AG04449 (cell line): Measurements from ENCODE around the gene MVK.

Experiments used
- CTCF ChIA-PET: fragments of 350-600 bp; formaldehyde crosslinking; extraction: SDS; loops from one replicate; lab custom pipeline; 2021; ENCODE audit warnings: antibody characterized with exemption; lab: Yijun Ruan, JAX
- POLR2A ChIA-PET: fragments of 400-600, 350-600 bp; formaldehyde crosslinking; extraction: SDS; loops from one replicate; lab custom pipeline; 2020; ENCODE audit warnings: antibody characterized with exemption, inconsistent platforms; lab: Yijun Ruan, JAX
- DNase-seq: peaks from one replicate; pipeline ENCODE4 v3.0.0-alpha.2; 2010; ENCODE audit warnings: low read depth, low spot score
- H3K4me3 ChIP-seq: 2 replicates; pipeline ENCODE4 v1.5.1; 2011; ENCODE audit warnings: low read depth, mild to moderate bottlenecking, control low read depth, low read length
- CTCF ChIP-seq: IDR thresholded peaks from one replicate; pipeline ENCODE4 v1.5.1; 2011; ENCODE audit warnings: mild to moderate bottlenecking, moderate library complexity, low read length, control low read depth, inconsistent platforms; ENCODE audit not compliant: insufficient read depth; ENCODE audit errors: missing control alignments

Gene MVK

DNA sequence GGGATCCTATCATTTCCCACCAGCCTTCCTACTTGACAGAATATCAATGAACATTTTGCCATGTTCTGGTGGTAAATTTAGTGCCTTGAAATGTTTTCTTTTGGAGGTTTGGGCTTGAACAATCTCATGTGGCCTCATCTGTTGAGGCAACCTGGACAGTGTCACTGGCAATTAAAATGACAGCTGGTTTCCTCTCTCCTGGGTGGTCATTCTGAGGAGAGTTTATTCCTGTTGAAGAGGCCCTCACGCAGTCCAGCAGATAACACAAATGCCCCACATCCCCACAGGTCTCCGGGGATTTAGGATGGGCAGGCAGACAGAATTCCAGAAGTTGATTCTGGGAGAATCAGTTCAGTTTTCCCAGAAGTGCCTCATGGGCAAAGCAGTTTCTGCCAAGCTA is 42.2 kb upstream of the MVK start:
- DNase-seq: no peak
- CTCF ChIA-PET: interaction anchor here (1.3 to 1.4 kb wide), 2 partner anchors 12 to 34 kb away, joined by 4 to 5 read pairs; no protein-coding TSS in a partner anchor
- POLR2A ChIA-PET: no interaction called here
- no peak for TF ChIP-seq CTCF
- H3K4me3 ChIP-seq: no peak overlapping the region

- no peak for DNase-seq
- TF ChIP-seq CTCF: no peak
- POLR2A ChIA-PET: no interaction called here
- CTCF ChIA-PET: no interaction called here
- no peak overlapping the region for H3K4me3 ChIP-seq
Measured at GRCh38 chr12:109532721-109533486, 40.7 kb upstream of the MVK start.

- ChIA-PET POLR2A (no interaction called here), CTCF (no interaction called here)
- no peak for TF ChIP-seq CTCF
- H3K4me3 ChIP-seq: no peak overlapping the region
- no peak for DNase-seq
Measured at GRCh38 chr12:109533487-109533740, 40.2 kb upstream of the MVK start.

DNA sequence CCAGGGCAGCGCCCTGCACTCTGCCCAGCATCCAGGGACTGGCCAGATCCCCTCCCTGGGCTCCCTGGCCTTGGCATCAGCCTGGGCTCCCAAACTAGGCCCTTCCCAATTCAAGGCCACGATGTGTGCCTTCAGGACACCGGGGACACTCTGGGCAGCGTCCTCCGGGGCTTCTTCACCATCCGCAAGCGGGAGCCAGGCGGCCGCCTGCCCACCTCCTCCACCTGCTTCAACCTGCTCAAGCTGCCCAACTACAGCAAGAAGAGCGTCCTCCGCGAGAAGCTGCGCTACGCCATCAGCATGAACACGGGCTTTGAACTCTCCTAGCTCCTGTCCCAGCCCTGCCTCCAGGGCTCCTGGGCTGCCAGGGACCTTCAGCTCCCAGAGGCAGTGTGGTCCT is 39.1 kb upstream of the MVK start:
- no peak for TF ChIP-seq CTCF
- ChIA-PET CTCF (interaction anchor here (0.9 kb wide), 1 partner anchor 16 kb away, joined by 3 read pairs; no protein-coding TSS in a partner anchor), POLR2A (no interaction called here)
- no peak for DNase-seq
- no peak overlapping the region for H3K4me3 ChIP-seq

GRCh38 chr12:109535231-109535862 is 38.2 kb upstream of the MVK start:
- ChIA-PET POLR2A (no interaction called here), CTCF (no interaction called here)
- H3K4me3 ChIP-seq: no peak overlapping the region
- no peak for DNase-seq
- TF ChIP-seq CTCF: no peak

- H3K4me3 ChIP-seq: no peak overlapping the region
- TF ChIP-seq CTCF: no peak
- CTCF ChIA-PET: no interaction called here
- DNase-seq: no peak
- POLR2A ChIA-PET: no interaction called here
Measured at GRCh38 chr12:109535863-109536250, 37.7 kb upstream of the MVK start.
